HG03558 (cell line): Measurements from ENCODE around the gene HEPACAM2.

Experiments
- ATAC-seq: cut with Tn5 transposase; IDR thresholded peaks from one replicate; pipeline ENCODE4 v1.9.1; 2021; ENCODE audit warnings: moderate number of reproducible peaks; ENCODE audit not compliant: unreplicated experiment; ENCODE audit errors: extremely low read depth

HEPACAM2 gene

DNA sequence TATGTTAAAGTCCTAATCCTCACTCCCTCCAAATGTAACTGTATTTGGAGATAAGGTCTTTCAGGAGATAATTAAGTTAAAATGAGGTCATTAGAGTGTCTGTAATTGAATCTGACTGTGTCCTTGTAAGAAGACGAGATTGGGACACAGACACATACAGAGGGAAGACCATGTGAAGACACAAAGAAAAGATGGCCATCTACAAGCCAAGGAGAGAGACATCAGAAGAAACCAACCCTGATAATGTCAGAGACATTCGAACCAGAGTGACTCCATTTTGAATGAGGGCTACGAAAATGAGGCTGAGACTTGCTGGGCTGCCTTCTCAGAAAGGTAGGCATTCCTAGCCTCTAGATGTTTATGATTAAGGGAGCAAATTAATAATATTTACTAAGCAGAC, 77.5 kb downstream of the HEPACAM2 start:
- no peak for ATAC-seq

DNA sequence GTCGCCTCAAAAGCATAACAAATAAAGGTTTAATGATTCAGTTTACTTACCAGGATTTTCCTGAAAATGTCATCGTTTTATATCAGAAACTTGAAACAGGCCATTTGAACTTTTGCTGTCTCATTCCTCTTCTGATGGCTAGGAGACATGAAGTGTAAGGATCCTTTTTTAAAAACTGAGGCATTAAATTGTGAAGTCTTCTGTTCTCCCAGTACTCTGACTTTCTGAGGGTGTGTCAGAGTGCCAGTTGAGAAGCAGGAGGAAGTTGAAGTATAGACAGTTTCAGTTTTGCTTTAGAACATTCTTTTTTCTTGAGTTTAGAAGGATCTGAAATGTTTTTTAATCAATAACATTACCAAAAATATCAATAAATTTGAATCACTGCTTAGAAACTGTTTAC, 78.1 kb downstream of the HEPACAM2 start, which contains the start of gene SAMD9L:
SAMD9L (minus strand) TSS at position 242 of the 400 bp plus-strand sequence. CDS start 12,414 bp downstream, outside the sequence.
- peak; percentile 47 for ATAC-seq

DNA sequence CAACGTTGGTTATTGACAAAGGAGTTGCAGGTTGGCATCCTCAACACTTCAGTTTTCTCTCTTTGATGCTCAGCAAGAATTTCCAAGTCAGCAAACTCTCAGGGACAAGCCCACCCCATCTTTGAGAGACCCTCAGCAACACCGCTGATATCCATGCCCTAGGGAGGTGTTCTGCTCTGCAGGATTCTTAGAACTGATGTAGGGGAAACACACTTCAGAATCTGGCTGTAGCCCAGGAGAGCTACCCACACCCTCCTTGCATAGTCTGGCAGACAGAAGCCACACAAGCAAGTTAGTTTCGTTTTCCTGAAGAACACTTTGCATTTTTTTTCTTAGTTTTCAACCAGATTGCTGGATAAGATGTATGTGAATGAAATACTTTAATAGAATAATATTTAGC, 78.9 kb downstream of the HEPACAM2 start:
- peak; percentile 71 for ATAC-seq

DNA sequence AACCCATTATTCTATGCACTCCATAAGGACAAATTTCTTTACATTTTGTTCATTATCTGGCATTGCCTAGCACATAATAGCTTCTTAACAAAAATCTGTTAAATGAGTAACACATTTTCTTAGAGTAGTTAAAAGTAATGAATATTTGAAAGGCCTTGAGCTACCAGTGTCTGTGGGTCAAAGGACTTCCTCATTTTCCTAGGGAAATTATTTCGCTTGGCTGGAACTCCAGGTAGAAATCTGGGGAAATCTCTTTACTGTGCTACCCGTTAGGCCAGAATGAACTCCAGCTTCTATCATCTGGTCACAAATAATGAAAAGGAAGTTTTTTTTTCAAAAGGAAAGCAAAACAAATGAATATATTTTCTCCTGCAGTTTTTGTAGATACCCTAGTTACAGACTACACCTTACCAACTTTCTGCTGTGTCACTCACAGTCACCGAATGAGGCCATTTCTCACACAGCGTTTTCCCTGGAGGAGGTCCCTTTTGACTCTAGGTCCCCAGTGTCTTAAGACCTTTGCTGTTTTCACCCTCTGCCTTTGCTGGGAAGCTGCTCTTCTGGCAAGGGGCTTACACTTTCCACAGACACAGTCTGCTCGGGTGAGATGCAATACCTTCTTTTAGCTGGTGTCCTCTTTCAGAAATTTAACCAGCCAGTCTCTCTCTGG, 79.7 kb downstream of the HEPACAM2 start:
- ATAC-seq: no peak

DNA sequence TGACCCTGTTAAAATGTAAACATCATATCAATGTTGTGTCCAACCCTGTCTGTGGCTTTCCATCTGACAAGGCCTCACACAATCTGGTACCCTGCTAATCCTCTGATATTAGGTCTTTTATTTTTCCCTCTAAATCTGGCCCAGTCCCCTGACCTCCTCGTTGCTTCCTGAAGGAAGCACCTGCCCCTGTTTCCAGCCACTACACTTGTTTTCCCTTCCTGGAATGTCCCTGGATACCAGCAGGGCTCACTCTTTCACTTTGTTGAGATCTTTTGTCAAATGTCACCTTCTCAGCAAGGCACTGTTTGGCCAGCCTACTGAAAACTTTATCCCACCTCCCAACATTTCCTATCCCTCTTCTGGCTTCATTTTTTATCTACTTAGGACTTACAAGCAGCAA, 80.2 kb downstream of the HEPACAM2 start:
- ATAC-seq: no peak

DNA sequence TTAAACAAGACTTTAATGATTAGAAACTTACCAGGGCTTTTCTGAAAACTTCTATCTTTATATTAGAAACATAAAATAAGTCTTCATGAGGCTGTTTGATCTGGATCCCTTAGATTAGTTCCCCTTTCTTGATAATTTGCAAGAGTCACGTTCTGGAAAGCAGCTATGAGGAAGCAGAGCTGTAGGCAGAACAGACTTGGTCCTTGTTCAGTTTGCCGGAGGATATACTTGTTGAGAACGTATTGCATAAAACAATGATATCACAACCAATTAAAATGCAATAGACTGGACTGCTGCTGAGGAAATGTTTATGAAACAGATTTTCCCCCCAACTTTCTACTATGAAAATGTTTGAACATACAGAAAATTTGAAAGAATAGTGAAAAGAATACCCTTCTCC, 80.9 kb downstream of the HEPACAM2 start:
- ATAC-seq: no peak

DNA sequence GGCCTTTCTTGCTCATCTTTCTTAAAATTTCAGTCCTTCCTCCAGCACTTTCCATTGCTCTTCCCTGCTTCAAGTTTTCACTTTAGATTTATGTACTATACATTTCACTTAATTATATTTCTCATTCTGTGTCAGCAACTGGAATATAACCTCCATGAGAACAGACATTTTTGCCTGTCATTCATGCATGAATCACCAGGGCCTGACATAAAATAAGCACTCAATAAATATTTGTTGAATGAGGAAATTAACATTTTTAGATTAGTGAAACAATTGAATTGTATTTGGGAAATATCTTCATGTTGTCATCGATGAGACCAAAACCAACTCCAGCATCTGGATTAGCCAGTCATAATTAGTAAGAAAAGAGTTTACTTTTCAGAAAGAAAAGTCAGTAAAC, 84.1 kb downstream of the HEPACAM2 start:
- no peak for ATAC-seq

DNA sequence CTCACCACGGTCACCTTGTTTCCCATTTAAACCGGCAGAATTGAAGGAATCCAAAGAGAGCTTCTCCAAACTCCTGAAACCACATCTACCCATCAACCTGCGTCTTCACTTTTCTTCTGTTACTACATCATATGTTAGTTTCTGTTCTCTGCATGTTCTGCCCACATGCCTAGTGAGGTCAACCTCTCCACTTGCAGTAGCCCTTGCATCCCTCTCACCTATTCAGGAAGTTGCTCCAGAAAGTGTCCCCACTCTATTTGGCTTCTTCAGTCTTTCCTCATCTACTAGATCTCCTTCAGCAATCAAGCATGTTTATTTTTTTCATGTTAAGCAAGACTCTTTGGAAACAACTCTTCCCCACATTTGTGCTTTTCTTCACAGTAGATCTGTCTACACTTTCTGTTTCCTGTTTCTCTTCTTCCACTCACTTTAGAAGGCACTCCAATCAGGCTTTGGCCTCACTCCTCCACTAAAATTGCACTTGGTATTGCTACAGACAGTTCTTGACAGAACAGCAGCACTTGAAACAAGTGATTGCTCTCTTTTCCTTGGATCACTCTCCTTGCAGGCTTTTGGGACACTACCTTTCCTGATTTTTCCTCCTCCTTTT, 85.6 kb downstream of the HEPACAM2 start:
- ATAC-seq: no peak

DNA sequence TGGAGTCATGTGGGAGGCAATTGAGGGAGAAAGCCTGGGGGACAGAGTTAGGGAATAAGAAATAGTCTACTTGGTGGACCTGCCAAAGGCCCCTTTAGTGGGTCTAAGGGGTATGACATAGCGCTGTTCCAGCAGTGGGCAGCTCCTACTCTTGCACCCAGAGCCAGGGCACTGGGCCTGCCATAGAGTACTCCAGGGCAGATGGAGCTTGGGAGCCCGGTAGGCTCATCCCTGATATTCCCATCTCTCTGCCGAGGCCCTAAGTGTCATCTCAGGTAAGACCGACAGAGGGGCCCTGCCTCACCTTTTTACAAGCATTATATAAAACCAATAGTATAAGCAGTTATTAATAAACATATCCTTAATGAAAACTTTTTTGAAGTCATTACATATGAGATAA, 87.7 kb downstream of the HEPACAM2 start:
- no peak for ATAC-seq
